AG09309 (cell line): Measurements from ENCODE around the gene GPR156.
"Not testable (repeated sequence)": the region's sequence is repeated elsewhere in the genome, so short reads cannot be mapped to it uniquely, and the experiment has no call there.

Experiments used
- DNase-seq: peaks from one replicate; pipeline ENCODE4 v3.0.0-alpha.2; 2010; ENCODE audit warnings: low read depth
- H3K4me3 ChIP-seq: 2 replicates; pipeline ENCODE4 v1.5.1; 2011; ENCODE audit warnings: mild to moderate bottlenecking, low read depth, low read length, moderate library complexity; ENCODE audit not compliant: control insufficient read depth
- CTCF ChIP-seq: IDR thresholded peaks from 2 replicates; pipeline ENCODE4 v1.5.1; 2011; ENCODE audit warnings: mild to moderate bottlenecking, low read depth, low read length, inconsistent platforms; ENCODE audit not compliant: insufficient read depth, control insufficient read depth; ENCODE audit errors: missing control alignments

Gene GPR156

GRCh38 chr3:120284747-120285507, at the start of gene GPR156:
TSS of gene GPR156 (minus strand) at chr3:120285222. CDS start at chr3:120244098, 41,124 bp downstream.
- H3K4me3 ChIP-seq = peak within 1 kb of the TSS; percentile 50
- DNase-seq = no peak
- no peak for TF ChIP-seq CTCF

- DNase-seq = no peak
- no peak for TF ChIP-seq CTCF
- H3K4me3 ChIP-seq = no peak overlapping the region
These were observed 47.6 kb upstream of the GPR156 start for GRCh38 chr3:120332646-120333045.

GRCh38 chr3:120331076-120331475, 46.1 kb upstream of the GPR156 start:
- no peak for DNase-seq
- TF ChIP-seq CTCF = no peak

GRCh38 chr3:120326784-120327183, 41.8 kb upstream of the GPR156 start:
- DNase-seq = no peak
- no peak for TF ChIP-seq CTCF
- H3K4me3 ChIP-seq = no peak overlapping the region

More at GRCh38 chr3:120331076-120331475, 46.1 kb upstream of the GPR156 start:
- no peak overlapping the region for H3K4me3 ChIP-seq

GRCh38 chr3:120324190-120324589, 39.2 kb upstream of the GPR156 start:
- TF ChIP-seq CTCF = no peak
- no peak for DNase-seq
- no peak overlapping the region for H3K4me3 ChIP-seq

- H3K4me3 ChIP-seq, DNase-seq: not testable (repeated sequence)
These were observed 38.7 kb upstream of the GPR156 start for GRCh38 chr3:120323761-120324160.

GRCh38 chr3:120311863-120312794, 27.1 kb upstream of the GPR156 start:
- H3K4me3 ChIP-seq = no peak overlapping the region
- TF ChIP-seq CTCF = no peak
- DNase-seq = no peak
